GM19240 (cell line): Measurements from ENCODE around the gene NIT1.
A peak's percentile ranks its signal among the peaks of the same experiment; 100 is the strongest.

Experiments
- DNase-seq: peaks from one replicate; pipeline ENCODE4 v3.0.0; 2011; ENCODE audit warnings: low spot score; ENCODE audit not compliant: insufficient read length

NIT1 gene

DNA sequence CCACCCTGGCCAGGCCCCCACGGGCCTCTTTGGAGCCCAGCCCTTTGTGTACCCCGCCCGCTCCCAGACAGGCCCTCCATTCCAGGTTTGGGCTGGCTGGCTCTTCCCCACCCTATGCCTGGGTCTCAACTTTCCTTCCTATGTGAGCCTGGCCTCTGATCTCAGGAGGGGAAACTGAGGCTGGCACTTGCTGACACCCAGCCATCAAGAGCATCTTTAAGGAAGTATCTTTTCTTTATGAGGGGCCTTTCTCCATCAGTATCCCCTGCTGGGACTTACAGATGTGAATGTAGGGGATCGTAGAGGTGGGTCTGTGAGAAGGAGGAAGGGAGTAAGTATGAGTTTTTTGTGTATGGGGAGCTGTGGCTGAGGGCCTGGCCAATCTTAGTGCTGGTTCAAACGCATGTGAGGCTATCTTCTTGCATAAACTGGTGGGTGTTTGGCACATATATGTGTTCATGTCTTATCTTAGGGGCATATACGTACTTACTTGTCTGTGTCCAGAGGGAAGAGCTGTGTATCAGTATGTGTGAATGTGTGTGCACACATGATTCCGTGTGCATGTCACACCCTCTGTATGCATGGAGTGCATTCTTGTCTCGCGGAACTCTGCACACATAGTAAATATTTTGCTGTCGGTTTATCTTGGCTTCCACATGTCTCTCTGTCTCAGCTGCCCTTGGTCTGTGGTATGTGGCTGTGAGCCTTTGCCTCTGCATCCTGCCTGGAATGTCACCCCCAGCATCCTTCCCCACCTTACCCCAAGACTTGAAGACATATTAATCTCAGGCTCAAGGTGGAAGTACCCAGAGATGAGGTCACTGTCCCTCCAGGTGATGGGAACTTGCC is 33.9 kb upstream of the NIT1 start:
- no peak for DNase-seq

- DNase-seq = no peak
These were observed 33.3 kb upstream of the NIT1 start for GRCh38 chr1:161084597-161084988.

GRCh38 chr1:161085165-161085564 is 32.7 kb upstream of the NIT1 start:
- DNase-seq = no peak

GRCh38 chr1:161086457-161086856 is 31.4 kb upstream of the NIT1 start:
- DNase-seq = no peak

- DNase-seq = no peak
These were observed 29.3 kb upstream of the NIT1 start for GRCh38 chr1:161088587-161089110.

DNA sequence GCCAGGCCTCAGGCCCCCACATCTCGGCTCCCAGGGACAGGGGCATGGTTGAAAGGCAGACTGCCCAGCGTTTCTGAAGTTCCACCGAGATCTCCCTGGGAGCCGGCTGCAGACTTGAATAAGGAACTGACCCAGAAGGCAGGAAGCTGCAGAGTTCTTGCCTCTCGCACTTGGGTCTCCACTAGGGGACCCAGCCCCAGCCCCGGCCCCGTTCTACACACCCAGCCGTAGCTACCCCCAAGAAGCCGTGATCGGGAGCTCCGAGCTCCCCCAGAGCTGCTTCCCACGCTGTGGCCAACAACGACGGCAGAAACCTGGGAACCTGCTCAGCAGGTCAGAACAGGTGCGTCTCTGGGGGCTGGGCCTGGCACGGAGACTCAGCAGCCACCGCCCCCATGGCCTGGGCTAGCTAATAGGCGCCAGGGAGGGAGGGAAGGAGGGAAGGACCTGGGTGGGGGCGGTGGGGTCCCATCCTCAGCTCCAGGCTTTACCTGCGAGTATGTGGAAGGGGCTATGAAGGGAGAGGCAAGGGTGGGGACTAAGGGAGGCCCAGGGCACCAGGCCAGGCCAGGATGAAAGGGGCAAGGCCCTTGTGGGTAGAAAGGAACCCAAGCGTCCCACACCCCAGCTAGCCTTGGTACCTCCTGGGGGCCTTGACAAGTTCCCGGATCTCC is 28.5 kb upstream of the NIT1 start, which contains the start of gene NECTIN4:
NECTIN4 (minus strand) TSS at position 308 of the 674 bp plus-strand sequence; CDS start at position 46, 262 bp downstream.
- DNase-seq = no peak

GRCh38 chr1:161089938-161090337 is 28.0 kb upstream of the NIT1 start:
- no peak for DNase-seq

- DNase-seq = no peak
These were observed 27.3 kb upstream of the NIT1 start for GRCh38 chr1:161090617-161091016.

GRCh38 chr1:161091093-161091492 is 26.8 kb upstream of the NIT1 start:
- DNase-seq = no peak

GRCh38 chr1:161091796-161092507 is 26.0 kb upstream of the NIT1 start:
- no peak for DNase-seq

DNA sequence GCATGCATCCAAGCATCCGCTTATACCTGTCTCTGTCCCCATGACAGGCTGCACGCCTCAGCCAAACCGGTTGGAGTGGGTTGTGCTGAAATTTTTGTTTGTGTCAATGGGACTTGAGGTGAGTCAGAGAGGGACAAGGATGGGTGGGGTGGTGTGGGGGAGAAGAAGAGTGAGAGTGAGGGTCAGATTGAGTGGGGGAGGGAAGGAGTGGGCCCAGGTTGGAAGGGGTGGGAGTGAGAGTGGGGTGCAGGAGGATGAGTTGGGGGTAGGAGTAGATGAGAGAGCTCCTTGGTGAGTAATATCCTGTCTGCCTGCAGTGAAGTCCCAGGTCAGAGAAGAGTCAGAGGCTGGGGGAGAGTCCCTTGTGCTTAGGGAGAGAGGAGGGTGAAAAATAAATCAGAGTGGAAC is 25.3 kb upstream of the NIT1 start:
- no peak for DNase-seq

GRCh38 chr1:161094481-161094880 is 23.4 kb upstream of the NIT1 start:
- no peak for DNase-seq

GRCh38 chr1:161095230-161095629 is 22.7 kb upstream of the NIT1 start:
- DNase-seq = no peak

DNA sequence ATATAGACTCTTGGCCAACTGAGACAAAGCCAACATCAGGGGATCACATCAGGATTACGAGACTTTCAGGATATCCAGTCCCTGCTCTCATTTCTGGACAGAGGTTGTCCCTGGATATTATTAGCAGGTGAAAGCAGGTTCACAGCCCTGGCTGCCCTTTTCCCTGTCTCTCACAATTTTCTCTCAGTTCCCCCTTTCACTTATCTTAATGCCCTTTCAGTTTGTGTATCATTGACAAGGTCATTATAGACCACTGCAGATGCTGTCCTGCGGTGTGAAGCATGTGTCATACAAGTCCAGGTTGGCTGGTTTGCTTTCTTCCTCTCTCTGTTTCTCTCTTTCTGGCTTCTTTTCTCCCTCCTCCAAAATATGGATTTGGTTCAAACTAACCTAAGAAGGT is 21.9 kb upstream of the NIT1 start:
- DNase-seq = peak; percentile 47

DNA sequence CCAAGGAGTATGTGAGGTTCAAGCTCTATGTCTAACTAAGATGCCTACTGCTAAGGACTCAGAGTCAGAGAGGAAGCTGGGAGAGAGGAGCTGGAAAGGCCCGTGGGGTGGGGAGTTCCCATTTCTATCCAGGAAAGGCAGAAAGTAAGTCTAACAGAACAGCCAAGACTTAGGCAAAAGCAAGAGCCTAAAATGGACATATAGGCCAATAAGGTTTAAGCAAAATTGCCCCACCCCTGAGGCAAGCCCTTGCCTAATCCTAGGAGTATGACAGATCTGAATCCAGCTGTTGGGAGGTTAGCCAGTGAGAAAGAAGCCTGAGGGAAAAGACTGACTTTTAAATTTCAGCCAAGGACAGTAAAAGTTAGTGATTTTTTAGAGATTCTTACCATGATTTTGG is 21.4 kb upstream of the NIT1 start:
- DNase-seq = no peak

DNA sequence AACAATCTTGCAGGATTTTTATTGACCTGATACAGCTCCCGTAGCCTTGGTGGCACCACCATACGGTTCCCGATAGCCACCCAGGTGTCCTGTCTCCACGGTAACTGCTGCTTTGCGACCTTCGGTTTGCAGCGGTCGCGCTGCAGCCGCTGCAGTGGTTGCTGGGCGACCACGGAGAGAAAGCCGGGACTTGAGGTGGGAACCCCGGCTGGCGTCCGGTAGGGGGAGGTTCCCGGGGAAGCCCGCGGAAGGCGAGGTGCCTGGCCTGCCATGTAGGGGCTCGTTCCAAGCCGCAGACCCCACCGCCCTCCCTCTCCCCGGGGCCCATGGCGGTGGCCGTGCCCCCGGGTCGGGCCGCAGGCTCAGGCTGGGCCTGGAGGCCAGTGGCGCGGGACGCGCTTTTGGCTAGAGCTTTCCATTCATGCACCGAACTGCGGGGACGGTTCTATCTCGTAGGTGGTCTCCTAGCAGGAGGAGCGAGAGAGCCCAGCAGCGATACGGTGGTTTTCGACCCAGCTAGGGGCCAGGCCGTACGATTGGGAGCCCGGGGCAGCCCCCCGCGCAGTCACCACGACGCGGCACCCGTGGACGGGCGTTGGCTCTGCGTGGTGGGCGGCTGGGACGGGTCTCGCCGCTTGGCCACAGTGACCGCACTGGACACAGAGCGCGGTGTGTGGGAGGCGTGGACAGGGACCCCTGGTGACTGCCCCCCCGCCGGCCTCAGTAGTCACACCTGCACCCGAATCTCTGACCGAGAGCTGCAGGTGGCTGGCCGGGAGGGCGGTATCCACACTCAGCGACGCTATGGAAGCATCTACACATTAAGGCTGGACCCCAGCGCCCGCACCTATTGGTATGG is 19.5 kb upstream of the NIT1 start, which contains the start of gene KLHDC9:
KLHDC9 (plus strand) TSS at position 152 of the 859 bp plus-strand sequence; CDS start at position 327, 175 bp downstream.
- peak; percentile 96 for DNase-seq

GRCh38 chr1:161099090-161099802 is 18.7 kb upstream of the NIT1 start:
- no peak for DNase-seq

- no peak for DNase-seq
These were observed 17.3 kb upstream of the NIT1 start for GRCh38 chr1:161100556-161100955.

- no peak for DNase-seq
These were observed 11.5 kb upstream of the NIT1 start for GRCh38 chr1:161106431-161106830.

GRCh38 chr1:161111117-161111516 is 6.8 kb upstream of the NIT1 start:
- DNase-seq = no peak
